Sigmoid colon (tissue), 4 donors: ENCODE data around the gene TPST2.

Experiments used
- EP300 ChIP-seq, 4 donors: sonication (generic); formaldehyde crosslinking; IDR thresholded peaks; one replicate each; pipeline ENCODE4 v1.6.1; 2017; ENCODE audit warnings: antibody characterized with exemption in 4 of 4
- POLR2A ChIP-seq, 2 donors: fragments of 450-650 bp; IDR thresholded peaks; one replicate each; pipeline ENCODE4 v1.6.1; 2016; ENCODE audit warnings: antibody characterized with exemption in 2 of 2, mild to moderate bottlenecking in 2 of 2, moderate library complexity in 2 of 2
- POLR2AphosphoS5 ChIP-seq, 4 donors: sonication (generic); formaldehyde crosslinking; IDR thresholded peaks; one replicate each; pipeline ENCODE4 v1.6.1; 2017; ENCODE audit warnings: antibody characterized with exemption in 4 of 4
- TF ChIP-seq, protein P1 (sequence below), 4 experiments: fragments of 450-650 bp in 3 of 4; fragments of 200-600 bp in 1 of 4; IDR thresholded peaks; one replicate each; pipeline ENCODE4 v1.5.1; 2016 to 2019; ENCODE audit warnings: antibody characterized with exemption in 4 of 4, mild to moderate bottlenecking in 3 of 4, moderate library complexity in 2 of 4

DNA sequence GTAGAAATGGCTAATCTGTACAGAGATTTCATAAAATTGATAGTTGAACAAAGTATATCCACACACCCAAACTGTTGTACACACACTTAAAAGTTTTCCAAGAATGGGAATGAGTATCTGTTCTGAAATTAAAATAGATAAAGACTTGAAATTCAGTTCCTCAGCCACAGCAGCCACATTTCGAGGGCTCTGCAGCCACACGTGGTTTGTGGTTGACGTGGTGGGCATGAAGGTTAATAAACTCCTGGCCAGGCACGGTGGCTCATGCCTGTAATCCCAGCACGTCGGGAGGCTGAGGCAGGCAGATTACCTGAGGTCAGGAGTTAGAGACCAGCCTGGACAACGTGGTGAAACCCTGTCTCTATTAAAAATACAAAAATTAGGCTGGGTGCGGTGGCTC lies 24.0 kb downstream of the TPST2 start:
- TF ChIP-seq, protein P1, sequence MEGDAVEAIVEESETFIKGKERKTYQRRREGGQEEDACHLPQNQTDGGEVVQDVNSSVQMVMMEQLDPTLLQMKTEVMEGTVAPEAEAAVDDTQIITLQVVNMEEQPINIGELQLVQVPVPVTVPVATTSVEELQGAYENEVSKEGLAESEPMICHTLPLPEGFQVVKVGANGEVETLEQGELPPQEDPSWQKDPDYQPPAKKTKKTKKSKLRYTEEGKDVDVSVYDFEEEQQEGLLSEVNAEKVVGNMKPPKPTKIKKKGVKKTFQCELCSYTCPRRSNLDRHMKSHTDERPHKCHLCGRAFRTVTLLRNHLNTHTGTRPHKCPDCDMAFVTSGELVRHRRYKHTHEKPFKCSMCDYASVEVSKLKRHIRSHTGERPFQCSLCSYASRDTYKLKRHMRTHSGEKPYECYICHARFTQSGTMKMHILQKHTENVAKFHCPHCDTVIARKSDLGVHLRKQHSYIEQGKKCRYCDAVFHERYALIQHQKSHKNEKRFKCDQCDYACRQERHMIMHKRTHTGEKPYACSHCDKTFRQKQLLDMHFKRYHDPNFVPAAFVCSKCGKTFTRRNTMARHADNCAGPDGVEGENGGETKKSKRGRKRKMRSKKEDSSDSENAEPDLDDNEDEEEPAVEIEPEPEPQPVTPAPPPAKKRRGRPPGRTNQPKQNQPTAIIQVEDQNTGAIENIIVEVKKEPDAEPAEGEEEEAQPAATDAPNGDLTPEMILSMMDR (IDR thresholded peaks at IDR 0.05), result no peak
- TF ChIP-seq EP300 (IDR thresholded peaks at IDR 0.05), result no peak
- TF ChIP-seq POLR2AphosphoS5 (IDR thresholded peaks at IDR 0.05), result no peak
- TF ChIP-seq POLR2A (IDR thresholded peaks at IDR 0.05), result no peak
